PFSK-1 (cell line): Measurements from ENCODE around the gene FGFBP2.

Experiments
- FOXP2 ChIP-seq: optimal IDR thresholded peaks from 2 replicates; pipeline ENCODE3; 2011; ENCODE audit warnings: borderline replicate concordance, control low read depth, inconsistent platforms; ENCODE audit not compliant: insufficient read depth; ENCODE audit errors: extremely low read length, extremely low read depth
- POLR2AphosphoS5 ChIP-seq: IDR thresholded peaks from 2 replicates; pipeline ENCODE4 v1.6.1; 2012; ENCODE audit warnings: low read depth, mild to moderate bottlenecking, control low read depth, low read length, moderate library complexity
- SIN3A ChIP-seq: IDR thresholded peaks from 2 replicates; pipeline ENCODE4 v1.6.1; 2012; ENCODE audit warnings: mild to moderate bottlenecking, low read length, moderate library complexity, borderline replicate concordance; ENCODE audit not compliant: insufficient read depth
- TAF1 ChIP-seq: IDR thresholded peaks from 2 replicates; pipeline ENCODE4 v1.6.1; 2012; ENCODE audit warnings: low read length, control low read depth, borderline replicate concordance; ENCODE audit not compliant: insufficient read depth
- TF ChIP-seq, protein P1 (sequence below), 2 experiments: IDR thresholded peaks; 2 replicates each; pipeline versions ENCODE4 v1.6.1 to v1.8.0; 2011 to 2012; ENCODE audit warnings: low read depth in 2 of 2, low read length in 2 of 2, control low read depth in 1 of 2, inconsistent platforms in 1 of 2, mild to moderate bottlenecking in 1 of 2, moderate library complexity in 1 of 2; ENCODE audit not compliant: insufficient read depth in 1 of 2

DNA sequence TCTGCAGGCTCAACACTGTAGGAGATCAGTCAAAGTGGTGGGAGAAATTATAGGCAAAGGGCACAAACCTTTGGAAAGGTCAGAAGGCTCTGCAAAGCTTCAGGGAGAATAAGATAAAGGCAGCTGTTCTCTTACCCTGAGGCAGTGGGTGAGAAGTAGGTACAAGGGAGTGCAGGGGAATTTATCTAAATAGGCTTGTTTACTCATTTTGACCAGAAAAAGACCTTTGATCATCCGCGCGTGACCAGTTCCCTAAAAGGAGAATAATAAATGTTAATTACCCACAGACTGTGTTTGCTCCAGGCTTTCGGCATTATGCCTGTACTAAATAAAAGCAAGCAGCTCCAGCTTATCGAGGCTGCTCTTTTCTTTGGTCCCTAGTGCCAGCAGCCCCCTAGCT lies 9.3 kb downstream of the FGFBP2 start:
- TF ChIP-seq, protein P1, sequence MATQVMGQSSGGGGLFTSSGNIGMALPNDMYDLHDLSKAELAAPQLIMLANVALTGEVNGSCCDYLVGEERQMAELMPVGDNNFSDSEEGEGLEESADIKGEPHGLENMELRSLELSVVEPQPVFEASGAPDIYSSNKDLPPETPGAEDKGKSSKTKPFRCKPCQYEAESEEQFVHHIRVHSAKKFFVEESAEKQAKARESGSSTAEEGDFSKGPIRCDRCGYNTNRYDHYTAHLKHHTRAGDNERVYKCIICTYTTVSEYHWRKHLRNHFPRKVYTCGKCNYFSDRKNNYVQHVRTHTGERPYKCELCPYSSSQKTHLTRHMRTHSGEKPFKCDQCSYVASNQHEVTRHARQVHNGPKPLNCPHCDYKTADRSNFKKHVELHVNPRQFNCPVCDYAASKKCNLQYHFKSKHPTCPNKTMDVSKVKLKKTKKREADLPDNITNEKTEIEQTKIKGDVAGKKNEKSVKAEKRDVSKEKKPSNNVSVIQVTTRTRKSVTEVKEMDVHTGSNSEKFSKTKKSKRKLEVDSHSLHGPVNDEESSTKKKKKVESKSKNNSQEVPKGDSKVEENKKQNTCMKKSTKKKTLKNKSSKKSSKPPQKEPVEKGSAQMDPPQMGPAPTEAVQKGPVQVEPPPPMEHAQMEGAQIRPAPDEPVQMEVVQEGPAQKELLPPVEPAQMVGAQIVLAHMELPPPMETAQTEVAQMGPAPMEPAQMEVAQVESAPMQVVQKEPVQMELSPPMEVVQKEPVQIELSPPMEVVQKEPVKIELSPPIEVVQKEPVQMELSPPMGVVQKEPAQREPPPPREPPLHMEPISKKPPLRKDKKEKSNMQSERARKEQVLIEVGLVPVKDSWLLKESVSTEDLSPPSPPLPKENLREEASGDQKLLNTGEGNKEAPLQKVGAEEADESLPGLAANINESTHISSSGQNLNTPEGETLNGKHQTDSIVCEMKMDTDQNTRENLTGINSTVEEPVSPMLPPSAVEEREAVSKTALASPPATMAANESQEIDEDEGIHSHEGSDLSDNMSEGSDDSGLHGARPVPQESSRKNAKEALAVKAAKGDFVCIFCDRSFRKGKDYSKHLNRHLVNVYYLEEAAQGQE (IDR thresholded peaks at IDR 0.05; ENCODE audit: insufficient read depth in 1 of 2, low read depth in 2 of 2, low read length in 2 of 2) = no peak
- TF ChIP-seq POLR2AphosphoS5 (no peak), TAF1 (no peak), SIN3A (no peak), FOXP2 (no peak)
